GM12873 (cell line): ENCODE results near the gene ERP27.

Source experiments
- TF ChIP-seq, protein P1 (sequence below): IDR thresholded peaks from 2 replicates; pipeline ENCODE4 v1.5.1; 2012; ENCODE audit warnings: low read depth, mild to moderate bottlenecking, moderate library complexity, low read length, control low read depth; ENCODE audit not compliant: insufficient read depth; ENCODE audit errors: missing control alignments

Gene ERP27

GRCh38 chr12:14879222-14879933, 59.0 kb downstream of the ERP27 start:
- TF ChIP-seq, protein P1, sequence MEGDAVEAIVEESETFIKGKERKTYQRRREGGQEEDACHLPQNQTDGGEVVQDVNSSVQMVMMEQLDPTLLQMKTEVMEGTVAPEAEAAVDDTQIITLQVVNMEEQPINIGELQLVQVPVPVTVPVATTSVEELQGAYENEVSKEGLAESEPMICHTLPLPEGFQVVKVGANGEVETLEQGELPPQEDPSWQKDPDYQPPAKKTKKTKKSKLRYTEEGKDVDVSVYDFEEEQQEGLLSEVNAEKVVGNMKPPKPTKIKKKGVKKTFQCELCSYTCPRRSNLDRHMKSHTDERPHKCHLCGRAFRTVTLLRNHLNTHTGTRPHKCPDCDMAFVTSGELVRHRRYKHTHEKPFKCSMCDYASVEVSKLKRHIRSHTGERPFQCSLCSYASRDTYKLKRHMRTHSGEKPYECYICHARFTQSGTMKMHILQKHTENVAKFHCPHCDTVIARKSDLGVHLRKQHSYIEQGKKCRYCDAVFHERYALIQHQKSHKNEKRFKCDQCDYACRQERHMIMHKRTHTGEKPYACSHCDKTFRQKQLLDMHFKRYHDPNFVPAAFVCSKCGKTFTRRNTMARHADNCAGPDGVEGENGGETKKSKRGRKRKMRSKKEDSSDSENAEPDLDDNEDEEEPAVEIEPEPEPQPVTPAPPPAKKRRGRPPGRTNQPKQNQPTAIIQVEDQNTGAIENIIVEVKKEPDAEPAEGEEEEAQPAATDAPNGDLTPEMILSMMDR: no peak

DNA sequence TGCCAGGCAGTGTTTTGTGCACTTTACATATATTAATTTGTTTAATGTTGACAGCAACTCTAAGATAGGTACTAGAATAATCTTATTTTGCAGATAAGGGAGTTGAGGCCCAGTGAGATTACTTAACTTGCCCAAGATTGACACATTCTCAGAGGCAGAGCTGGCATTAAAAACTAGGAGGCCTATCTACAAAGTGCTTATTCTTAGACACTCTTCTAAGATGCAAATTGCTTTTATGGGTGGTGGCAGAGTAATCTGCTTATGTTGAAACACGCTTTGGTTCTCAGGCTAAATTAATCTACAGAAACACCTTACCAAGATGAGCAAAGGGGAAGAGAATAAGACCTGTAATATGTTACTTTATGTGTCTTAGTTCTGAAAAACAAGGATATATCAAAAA, 59.8 kb downstream of the ERP27 start:
- TF ChIP-seq, protein P1: no peak

DNA sequence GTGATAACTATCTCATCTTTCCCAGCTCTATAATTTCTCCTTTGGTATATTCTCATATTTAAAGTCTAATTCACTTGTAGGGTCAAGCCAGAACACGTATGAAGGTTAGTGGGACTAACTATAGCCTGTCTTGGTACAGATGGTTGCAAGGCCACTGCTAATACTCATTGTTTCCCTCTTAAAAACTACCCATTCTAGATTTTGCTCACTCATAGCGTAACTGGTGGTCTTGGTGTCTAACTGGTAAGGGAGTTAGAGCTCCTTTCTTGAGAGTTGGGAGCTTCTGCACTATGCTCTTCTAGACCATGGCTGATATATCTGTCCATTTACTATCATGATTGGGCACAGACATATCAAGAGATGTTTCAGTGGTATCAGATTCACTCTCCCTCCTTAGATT, 61.5 kb downstream of the ERP27 start:
- TF ChIP-seq, protein P1: no peak

- TF ChIP-seq, protein P1: no peak
These were observed 63.5 kb downstream of the ERP27 start for GRCh38 chr12:14874882-14875281.

DNA sequence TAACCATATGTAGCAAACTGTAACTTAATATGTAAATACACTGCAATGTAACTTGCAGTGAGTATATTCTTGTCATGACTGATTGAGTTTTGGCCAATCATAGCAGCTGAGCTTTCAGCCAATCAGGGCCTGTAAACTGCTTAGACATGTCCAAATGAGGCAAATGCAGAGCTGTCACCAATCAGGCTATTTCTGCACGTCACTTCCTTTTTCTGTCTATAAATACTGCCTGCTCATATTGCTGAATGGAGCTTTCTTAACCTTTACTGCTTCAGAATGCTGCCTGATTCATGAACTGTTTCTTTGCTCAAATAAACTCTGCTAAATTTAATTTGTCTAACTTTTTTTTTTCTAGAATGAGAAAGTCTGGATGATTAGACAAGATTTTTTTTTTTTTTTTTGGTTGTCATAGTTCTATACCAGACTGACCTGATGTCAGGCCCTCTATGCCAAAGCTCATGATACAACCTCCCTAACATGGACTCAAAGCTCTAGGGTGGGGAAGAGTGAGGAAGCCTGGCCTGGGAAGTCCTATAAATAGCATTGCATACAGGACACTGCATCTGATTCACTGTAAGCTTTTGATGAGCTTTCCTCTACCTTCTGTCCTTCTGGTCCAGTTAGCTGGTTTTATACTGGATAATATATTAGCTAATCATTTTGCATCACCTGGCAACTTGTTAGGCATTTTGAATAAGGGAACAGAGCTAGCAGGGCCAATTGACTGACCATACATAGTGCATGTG, 64.7 kb downstream of the ERP27 start:
- TF ChIP-seq, protein P1: no peak

- TF ChIP-seq, protein P1: no peak
These were observed 66.5 kb downstream of the ERP27 start for GRCh38 chr12:14871886-14872285.

DNA sequence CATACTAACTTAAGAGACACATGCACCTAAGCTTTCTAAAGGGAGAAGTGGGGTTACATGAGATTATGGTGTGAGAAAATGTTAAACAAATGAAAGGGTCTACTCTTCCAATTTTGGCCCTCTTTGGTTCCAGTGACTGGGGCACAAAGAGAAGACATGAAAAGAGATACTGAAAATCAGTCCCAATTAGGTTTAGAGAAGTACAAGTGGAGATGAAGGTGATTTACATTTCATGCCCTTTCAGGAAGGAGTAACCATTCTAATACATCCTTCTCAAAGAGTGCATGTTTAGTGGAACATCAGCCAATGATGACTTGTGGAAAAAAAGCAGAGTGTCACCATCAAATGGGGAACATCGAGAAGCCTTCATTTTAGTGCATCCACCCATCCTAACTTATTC, 67.1 kb downstream of the ERP27 start:
- TF ChIP-seq, protein P1: no peak
